ENCODE results near the gene SLC4A8.
A peak's percentile ranks its signal among the peaks of the same experiment; 100 is the strongest.

SLC4A8 gene

GRCh38 chr12:51424662-51425539 is at the start of gene SLC4A8:
Gene SLC4A8 (plus strand): TSS chr12:51424831. CDS start chr12:51424988, 157 bp downstream.
- peak; percentile 97 for DNase-seq

DNA sequence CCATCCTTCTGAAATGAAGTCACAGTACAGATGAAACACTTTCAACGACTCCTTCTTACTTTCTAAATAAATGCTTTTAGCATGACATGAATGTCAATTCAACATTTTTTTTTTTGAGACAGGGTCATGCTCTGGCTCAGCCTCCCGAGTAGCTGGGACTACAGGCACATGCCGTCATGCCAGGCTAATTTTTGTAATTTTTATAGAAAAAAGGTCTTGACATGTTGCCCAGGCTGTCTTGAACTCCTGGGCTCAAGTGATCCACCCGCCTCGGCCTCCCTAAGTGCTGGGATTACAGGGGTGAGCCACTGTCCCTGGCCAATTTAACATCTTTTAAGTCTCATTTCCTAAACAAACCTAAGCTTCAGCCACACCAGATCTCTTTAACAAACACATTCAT is 49.8 kb upstream of the SLC4A8 start:
- DNase-seq: no peak

GRCh38 chr12:51377099-51377984 is 47.3 kb upstream of the SLC4A8 start:
- DNase-seq: no peak

DNA sequence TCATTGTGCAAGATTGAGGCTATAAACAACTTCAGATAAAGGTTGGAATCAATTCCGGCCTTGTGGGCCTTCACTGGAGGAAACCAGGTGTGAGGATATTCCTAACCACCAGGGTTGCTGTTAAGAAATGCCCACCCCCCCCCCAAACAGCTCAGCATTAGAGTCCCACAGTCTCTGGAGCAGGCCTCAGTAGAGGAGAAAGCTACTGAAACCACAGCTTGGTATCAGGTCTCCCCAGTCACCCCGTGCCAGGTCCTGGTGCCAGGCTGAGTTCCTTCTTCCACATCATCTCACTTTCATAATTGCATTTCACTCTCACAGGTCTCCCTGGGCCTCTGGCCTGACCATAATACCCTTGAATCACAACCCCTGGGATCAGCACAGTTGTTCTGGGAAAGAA is 45.9 kb upstream of the SLC4A8 start:
- DNase-seq: no peak

GRCh38 chr12:51379571-51379970 is 45.1 kb upstream of the SLC4A8 start:
- DNase-seq: no peak

GRCh38 chr12:51381226-51382079 is 43.2 kb upstream of the SLC4A8 start:
- DNase-seq: no peak

- DNase-seq: no peak
These were observed 42.5 kb upstream of the SLC4A8 start for GRCh38 chr12:51382173-51382572.

DNA sequence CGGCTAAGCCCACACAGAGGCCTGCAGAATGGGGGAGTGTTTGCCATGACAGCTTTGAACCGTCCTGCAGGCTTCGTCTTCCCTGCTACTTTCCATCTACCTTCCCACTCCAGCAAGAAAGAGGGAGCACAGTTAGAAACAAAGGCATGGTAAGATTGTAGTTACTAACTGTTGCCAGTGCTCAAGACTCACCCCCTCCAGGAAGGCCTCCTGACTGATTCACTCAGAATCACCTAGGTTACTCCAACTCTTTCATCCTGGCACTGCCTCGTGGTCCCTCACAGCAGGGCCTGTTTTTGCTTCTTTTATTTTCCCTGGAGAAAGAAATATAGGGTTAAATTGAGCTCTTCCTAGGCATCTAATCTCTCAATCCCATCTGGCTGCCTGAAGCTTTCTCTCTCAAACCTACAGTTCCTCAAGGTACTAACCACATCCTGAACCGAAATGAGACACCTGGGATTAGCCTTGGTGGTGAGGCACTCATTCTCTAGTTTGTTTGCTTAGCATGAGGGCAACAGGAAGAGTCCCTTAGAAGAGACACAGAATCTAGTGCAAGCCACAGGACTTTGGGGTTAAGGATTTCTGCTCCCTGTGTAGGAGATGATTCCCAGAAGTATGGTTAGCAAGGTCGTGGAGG is 41.2 kb upstream of the SLC4A8 start:
- DNase-seq: no peak

- DNase-seq: no peak
These were observed 38.3 kb upstream of the SLC4A8 start for GRCh38 chr12:51386351-51386750.

DNA sequence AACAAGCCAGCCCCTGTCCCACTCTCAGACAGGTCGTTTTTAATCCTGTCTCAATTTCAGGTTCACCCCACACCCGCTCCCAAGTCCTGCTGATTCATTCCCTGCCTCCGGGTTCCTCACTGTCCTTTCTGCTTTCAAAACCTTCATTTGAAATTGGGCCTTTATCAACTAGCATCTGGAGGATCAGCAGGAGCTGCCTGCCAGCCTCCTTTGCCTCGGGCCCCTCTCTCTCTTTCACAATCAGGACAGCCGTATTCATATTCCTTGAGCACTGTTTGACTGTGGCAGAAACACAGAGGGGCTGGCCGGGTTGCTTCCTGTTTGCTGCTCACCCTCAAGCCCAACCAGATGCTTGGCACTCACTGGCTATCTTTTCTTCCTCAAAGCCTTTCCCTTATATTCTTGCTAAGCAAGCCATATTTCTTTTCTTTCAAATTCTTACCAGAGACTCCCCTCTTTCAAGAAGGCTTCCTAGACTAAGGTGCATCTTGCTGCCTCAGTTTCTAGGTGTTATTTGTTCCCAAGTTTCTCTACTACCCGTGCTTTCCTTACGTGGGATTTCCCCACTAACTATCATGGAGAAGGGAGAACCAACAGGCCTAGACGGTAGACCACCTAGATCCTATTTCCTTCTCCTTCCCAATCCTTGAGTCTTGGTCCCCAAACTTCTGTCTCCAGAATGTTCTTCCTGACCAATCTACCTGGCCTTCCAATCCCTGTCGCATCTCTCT is 36.4 kb upstream of the SLC4A8 start:
- no peak for DNase-seq

GRCh38 chr12:51388846-51389245 is 35.8 kb upstream of the SLC4A8 start:
- DNase-seq: no peak

GRCh38 chr12:51389302-51389999 is 35.2 kb upstream of the SLC4A8 start:
- no peak for DNase-seq

DNA sequence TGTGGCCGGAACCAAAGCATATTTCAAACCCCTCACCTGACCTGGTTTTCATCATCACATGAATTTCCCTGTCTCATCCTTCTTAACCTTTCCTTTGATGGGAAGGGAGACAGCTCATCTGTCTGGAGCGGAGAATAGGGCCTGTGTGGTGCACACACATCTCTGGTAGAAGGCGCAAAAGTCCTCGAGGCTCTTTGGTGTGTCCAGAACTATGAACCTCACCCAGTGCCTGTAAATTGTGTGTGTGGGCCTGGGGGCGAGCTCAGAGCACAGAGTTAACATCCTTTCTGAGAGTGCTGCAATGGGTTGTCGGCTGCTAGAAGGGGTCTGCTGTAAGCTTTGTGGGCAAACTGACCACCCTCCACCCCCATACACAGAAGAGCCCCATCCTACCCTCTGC is 34.2 kb upstream of the SLC4A8 start:
- DNase-seq: no peak

DNA sequence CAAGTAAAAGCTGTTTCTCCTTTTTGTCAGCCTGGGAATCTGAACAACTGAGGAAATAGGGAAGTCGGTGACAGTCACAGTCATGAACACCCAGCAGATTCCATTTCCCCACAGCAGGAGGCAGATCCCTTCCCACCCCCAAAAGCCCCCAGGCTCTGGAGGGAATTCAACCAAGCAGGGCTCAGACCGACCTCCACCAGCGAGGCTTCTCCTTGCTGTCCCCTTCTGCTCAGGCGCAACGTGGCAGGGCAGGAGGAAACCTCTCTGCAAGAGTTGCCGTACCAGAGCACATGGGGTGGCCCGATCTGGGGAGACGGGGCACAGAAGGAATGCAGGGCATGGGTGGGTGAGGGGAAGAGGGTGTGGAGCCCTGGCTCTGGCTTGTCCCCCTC is 33.7 kb upstream of the SLC4A8 start:
- DNase-seq: no peak

DNA sequence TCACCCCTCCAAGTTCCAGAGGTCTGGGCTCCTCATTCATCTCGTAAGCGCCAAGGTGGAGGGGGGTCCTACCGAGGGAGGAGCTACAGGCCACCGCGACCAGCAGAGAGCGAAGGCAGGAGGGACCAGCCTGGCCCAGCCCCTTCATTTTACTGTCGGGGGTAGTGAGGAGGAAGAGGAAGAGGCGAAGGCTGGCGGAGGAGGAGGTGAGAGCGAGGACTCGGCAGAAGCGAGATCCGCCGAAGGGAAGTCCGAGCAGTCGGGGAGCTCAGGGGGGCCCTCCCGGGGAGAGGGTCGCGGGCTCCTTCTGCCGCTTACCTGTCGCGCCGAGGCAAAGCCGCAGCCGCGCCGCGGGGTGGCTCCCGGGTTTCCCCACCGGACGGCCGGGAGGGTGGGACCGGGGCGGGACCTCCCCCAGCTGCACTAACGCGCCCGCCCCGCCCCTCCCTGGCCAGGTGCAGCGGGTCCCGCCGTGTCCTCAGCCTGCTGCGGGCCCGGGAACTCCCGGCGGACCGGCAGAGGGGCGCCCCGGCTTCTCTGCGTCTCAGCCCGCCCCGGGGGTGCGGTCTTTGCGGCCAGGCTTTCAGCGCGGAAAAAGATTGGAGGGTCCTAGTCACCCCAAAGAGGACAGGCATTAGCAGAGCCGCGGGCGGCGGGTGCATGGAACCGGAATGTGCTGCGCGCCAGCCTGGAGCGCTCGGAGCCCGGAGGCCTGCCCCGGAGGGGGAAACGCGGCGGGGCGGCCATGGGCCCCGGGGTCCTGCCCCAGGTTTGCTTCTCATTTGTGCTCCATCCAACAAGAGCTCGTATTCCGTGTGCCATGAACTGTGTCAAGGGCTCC is 33.1 kb upstream of the SLC4A8 start, which contains the start of gene GALNT6:
GALNT6 (minus strand) TSS at position 124 of the 841 bp plus-strand sequence. CDS start 11,625 bp downstream, outside the sequence.
- peak; percentile 74 for DNase-seq

GRCh38 chr12:51392556-51393237 is 31.9 kb upstream of the SLC4A8 start:
- DNase-seq: peak; percentile 18

DNA sequence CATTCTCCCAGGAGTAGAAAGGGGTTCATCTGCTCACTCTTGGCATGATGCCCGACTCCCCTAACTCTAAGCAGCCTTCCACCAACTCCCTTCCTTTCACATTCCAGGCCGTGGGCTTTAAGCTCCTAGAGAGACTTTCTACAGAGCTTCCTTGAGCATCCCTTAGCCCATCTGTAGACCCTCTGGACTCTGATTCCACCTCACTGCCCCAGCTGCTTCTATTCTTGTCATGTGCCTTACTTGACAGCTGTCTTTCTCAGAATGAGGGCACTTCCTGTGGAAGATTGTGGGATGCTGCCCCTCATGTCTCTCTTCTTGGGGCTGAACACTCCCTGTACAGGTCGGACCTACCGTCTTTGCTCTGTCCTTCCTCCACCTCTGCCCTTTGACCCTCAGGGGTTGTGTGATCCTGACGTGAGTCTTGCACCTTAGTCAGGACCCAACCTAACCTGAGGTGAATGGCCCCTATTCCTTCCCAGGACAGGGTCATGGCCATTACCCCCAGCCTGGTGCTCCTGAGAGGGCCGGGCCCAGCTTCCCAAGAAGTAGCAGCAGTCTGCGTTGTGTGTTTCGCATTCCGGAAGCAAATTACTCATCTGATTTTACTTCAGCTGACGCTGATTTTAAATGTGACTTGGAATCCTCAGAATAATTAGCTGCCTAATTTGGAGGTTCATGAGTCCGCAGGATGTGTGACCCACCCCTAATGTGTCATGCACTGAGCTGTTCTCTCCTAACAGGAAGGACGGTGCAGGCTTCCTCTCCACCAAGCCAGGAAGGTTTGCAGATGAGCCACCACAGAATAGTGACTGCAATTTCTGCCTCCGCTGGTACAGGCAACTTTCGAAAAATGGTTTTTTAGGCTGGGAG is 30.7 kb upstream of the SLC4A8 start:
- no peak for DNase-seq

Measured in NCI-H774 (cell line).